ENCODE data around the gene SLC19A1.

The SLC19A1 gene

GRCh38 chr21:45557616-45558043 lies 15.4 kb upstream of the SLC19A1 start:
- no peak for DNase-seq

- DNase-seq = no peak
Measured at GRCh38 chr21:45556645-45557615, 14.7 kb upstream of the SLC19A1 start.

DNA sequence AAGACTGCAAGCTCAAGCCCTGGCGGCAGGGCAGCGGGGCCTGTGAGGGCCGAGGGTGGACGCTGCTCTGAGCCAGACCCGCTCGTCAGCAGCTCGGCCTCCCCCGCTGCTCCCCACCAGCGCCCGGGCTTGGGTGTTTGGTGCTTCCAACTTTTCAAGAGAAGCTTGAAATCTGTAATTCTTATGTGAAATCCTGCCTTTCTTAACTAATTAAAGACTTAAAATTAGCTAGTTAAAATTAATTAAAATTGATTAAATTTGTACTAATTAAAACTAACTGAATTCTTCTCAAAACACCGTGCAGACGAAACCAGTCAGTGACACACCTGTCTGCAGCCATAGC lies 14.0 kb upstream of the SLC19A1 start:
- DNase-seq = no peak

GRCh38 chr21:45555557-45556301 lies 13.5 kb upstream of the SLC19A1 start:
- peak; percentile 59 for DNase-seq

DNA sequence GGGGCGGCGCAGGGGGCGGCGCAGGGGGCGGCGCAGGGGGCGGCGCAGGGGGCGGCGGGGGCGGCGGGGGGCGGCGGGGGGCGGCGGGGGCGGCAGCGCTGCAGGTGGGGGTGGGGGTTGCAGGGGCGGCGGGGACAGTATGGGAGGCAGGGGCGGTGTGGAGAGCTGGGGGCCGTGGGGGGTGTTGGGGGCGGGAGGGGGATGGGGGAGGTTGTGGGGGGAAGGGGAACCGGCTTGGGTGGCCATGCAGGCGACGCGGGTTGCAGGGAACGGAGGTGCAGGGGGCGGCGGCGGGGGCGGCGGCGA lies 13.0 kb upstream of the SLC19A1 start:
- DNase-seq = no peak

GRCh38 chr21:45554477-45555175 lies 12.4 kb upstream of the SLC19A1 start:
- peak; percentile 88 for DNase-seq

GRCh38 chr21:45552696-45553391 lies 10.6 kb upstream of the SLC19A1 start:
- no peak for DNase-seq

- no peak for DNase-seq
Measured at GRCh38 chr21:45551783-45552695, 9.8 kb upstream of the SLC19A1 start.

- DNase-seq = no peak
Measured at GRCh38 chr21:45551316-45551715, 9.1 kb upstream of the SLC19A1 start.

GRCh38 chr21:45550522-45551210 lies 8.4 kb upstream of the SLC19A1 start:
- no peak for DNase-seq

GRCh38 chr21:45549626-45550463 lies 7.6 kb upstream of the SLC19A1 start:
- DNase-seq = no peak

DNA sequence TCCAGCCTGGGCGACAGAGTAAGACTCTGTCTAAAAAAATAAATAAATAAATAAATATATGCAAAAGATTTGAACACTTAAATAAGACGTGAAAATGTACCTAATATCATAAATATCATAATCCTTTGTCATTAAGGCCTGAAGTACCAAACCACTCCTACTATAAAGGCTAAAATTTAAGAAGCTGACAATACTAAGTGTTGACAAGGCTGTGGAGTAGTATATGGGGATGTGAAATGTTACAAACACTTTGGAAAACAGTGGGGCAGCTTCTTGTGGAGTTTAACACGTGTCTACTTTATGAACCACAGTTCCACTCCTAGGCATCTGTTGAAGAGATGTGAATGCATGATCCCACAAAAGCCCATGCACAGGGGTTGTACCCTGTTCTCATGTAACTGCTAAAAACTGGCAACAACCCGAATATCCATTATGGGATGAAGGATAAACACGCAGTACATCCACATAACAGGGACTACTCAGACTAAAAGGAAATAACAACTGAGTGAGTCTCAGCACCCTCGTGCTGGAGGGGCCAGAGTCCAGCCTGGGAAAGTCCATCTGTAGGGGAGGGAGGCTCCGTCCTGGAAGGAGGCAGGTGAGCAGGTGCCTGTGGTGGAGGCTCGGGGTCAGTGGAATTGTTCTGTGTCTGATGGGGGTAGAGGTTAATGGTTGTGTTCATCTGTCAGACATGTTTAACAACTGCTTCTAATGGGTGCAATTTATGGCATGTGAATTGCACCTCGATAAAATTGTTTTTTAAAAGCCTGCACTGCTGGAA lies 6.7 kb upstream of the SLC19A1 start:
- no peak for DNase-seq

GRCh38 chr21:45547545-45547900 lies 5.3 kb upstream of the SLC19A1 start:
- no peak for DNase-seq

DNA sequence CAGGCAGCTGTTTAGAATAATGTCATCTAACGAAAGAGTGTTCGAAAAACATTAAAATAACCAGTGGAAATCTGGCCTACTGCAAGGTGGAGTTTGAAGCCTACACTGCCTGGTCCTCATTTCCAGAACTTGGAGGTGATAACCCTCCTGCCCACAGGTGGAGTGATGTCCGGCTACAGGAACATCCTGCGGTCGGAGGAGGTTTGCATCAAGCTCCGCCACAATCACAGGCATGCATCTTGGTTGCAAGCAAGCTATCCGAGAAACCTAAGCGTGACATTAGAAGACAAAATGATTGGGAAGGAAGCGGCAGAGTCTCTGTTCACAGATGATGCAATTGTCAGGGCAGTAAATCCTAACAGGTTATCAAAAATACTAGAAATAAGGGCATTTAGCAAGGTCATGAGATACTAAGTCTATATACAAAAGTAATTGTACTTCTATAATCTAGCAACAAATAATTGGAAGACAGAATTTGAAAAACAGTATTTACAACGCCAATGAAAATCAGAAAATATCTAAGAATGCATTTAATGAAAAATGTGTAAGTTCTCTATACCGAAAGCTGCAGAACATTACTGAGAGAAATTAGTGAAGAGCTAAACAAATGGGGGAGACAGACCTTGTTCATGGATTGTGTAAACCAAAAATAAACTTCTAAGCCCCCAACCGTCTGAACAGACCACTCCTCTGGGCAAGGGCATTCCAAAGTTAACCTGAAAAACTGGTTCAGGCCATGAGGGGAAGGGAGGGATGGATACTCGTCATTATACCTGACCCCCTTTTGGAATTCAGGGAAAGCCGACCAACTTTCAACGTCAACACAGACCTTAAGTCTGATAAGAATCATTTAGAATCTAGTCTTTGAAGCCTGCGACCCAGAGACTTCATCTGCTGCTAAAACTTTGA lies 4.7 kb upstream of the SLC19A1 start:
- no peak for DNase-seq

- no peak for DNase-seq
Measured at GRCh38 chr21:45545691-45546531, 3.7 kb upstream of the SLC19A1 start.

GRCh38 chr21:45545236-45545570 lies 3.0 kb upstream of the SLC19A1 start:
- no peak for DNase-seq

- DNase-seq = no peak
Measured at GRCh38 chr21:45544449-45545235, 2.4 kb upstream of the SLC19A1 start.

Measured in effector CD8-positive, alpha-beta T cell (primary cell).